GM20000 (cell line): ENCODE data around the gene IGIP.

Source experiments
- DNase-seq: peaks from one replicate; pipeline ENCODE4 v3.0.0; 2012; ENCODE audit warnings: low spot score
- TF ChIP-seq, protein P1 (sequence below): IDR thresholded peaks from 2 replicates; pipeline ENCODE4 v1.5.1; 2012; ENCODE audit warnings: mild to moderate bottlenecking, control low read depth; ENCODE audit errors: extremely low read depth, missing control alignments

Gene IGIP

DNA sequence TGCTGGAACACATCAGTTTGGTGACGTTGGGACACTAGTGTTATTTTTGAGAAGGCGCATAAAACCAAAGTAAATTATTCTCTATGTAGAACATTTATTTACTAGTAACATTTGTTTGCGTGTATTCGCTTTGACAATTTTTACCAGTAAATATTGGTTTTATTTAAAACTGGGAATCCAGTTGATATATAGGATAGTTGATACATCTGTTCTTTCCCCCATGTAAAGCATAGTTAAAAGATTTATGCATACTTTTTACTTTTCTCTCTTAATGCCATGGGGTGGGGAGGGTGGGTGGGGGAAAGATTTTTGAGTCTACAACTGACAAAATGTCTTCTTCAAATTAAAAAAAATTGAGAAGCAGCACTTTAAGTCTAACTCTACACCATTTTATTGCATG is at the start of gene IGIP:
Gene IGIP, plus strand, starts transcription at position 301 of the 400 bp plus-strand sequence. CDS start 2,540 bp downstream, outside the sequence.
- no peak for DNase-seq
- TF ChIP-seq, protein P1, sequence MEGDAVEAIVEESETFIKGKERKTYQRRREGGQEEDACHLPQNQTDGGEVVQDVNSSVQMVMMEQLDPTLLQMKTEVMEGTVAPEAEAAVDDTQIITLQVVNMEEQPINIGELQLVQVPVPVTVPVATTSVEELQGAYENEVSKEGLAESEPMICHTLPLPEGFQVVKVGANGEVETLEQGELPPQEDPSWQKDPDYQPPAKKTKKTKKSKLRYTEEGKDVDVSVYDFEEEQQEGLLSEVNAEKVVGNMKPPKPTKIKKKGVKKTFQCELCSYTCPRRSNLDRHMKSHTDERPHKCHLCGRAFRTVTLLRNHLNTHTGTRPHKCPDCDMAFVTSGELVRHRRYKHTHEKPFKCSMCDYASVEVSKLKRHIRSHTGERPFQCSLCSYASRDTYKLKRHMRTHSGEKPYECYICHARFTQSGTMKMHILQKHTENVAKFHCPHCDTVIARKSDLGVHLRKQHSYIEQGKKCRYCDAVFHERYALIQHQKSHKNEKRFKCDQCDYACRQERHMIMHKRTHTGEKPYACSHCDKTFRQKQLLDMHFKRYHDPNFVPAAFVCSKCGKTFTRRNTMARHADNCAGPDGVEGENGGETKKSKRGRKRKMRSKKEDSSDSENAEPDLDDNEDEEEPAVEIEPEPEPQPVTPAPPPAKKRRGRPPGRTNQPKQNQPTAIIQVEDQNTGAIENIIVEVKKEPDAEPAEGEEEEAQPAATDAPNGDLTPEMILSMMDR: no peak

DNA sequence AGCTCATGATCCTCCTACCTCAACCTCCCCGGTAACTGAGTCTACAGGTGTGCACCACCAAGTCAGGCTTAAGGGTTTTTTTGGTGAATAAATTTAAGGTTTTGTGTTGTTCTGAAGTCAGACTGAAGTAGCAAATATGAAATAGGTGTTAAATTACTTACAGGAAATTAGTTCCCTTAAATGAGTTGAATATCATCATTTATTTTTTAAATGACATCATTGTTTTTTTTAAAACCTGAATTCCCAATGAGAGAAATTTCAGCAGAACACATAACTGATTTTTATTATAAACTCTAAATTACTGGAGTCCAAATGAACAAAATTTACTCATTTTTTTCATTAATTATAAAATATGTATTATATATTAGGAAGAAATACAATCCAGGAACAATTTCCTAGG is 49.6 kb upstream of the IGIP start:
- TF ChIP-seq, protein P1: no peak

DNA sequence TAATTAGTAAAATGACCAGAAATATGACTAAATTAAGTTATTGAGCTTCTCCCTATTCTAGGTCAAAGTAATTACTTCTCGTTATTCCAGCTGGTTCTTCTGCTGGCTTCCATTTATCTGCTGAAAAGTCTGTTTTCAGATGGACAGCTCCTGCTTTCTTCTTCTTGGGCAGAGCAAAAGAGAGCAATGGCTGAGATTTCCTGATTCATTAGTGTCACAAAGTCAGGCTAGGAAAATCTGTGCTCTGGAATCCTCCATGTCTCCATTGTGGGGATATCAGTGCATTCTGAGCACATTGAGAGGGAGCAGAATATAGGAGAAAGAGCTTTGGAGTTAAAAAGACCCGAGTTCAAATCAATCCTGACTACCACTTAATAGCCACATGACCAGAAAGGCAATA is 48.9 kb upstream of the IGIP start:
- no peak for DNase-seq
- TF ChIP-seq, protein P1: no peak

More for the DNA sequence above, 49.6 kb upstream of the IGIP start:
- DNase-seq: no peak

DNA sequence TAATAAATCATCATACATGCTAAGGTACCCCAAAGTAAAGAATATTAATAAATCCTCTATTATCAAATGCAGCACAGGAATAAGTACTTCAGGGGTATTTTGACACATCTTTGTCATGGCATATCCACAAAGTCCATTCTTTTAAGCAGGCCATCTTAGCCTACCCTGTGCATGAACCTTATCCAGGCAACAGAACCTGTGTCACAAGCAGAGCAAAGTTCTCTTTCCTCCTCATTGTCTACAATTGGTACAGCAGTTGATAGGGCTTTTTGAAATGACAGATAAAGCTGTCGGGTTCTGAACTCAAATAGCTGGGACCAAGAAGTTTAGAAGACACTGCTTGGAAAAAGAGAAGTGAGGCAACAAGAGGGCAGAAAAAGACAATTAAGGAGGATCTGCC is 42.6 kb upstream of the IGIP start:
- no peak for DNase-seq
- TF ChIP-seq, protein P1: no peak

DNA sequence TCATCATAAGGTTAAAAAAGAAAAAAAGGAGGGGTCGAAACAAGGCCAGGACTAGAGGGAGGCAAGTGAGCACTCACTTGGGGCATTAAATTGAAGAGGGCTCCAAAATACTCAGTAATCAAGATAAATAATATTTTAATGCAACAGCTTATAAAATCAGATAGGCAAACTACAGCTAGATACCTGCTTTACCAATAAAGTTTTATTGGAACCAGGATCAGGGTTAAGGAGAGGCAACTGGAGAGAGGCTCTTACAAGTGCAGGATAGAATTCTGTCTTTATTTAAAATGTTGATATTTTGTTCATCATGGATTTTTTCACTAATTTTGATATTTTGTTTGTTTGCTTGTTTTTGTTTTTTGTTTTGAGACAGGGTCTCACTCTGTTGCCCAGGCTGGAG is 42.1 kb upstream of the IGIP start:
- TF ChIP-seq, protein P1: no peak
- no peak for DNase-seq

DNA sequence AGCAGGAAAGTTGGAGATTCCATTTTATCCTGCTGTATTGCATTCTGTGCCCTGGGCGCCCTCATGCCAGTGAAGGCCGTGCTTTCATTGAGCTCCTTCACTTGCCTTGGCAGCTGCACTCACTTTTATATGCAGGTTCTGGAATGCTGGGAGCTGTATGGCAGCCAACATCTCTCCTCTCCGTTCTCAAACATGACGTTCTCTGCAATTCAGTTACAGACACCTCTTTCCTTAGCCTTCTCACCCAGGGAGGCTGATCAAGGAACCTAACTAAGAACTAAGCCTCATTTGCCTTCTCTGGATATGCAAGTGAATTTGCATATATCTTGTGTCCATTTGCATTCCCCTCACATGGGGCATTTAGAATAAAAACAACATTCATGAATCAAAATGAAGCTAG is 41.2 kb upstream of the IGIP start:
- DNase-seq: no peak
- TF ChIP-seq, protein P1: no peak

DNA sequence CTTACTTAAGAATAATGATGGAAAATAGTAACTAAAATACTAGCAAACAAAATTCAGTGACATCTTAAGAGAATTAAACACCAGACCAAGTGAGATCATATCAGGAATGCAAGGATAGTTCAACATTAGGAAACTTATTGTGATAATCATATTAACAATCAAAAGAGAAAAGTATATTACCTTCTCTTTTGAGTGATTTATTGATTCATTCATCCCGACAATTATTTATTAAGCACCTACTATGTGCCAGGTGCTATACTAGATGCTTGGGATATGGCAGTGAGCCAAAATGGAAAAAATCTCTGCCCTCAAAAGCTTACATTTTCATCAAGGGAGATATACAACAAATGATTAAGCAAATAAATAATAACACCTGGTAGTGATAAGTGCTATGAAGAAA is 35.5 kb upstream of the IGIP start:
- TF ChIP-seq, protein P1: no peak
- DNase-seq: no peak
